Measurements from ENCODE around the gene NDUFA8.

The NDUFA8 gene

GRCh38 chr9:122202111-122202510 is 42.5 kb upstream of the NDUFA8 start:
- Histone ChIP-seq H3K36me3 (ENCODE audit: insufficient read depth, low read length) (no peaks in the 10 kb centered on the region), H3K4me2 (ENCODE audit: low read length) (no peak overlapping the region), H3K9me2 (ENCODE audit: low read depth, low read length) (no peaks in the 10 kb centered on the region), H3K9ac (ENCODE audit: low read length) (no peak overlapping the region), H3K79me2 (ENCODE audit: insufficient read depth, low read length) (no peaks in the 10 kb centered on the region), H2AFZ (ENCODE audit: low read length) (no peak overlapping the region), H3K27ac (ENCODE audit: low read depth, low read length, poor library complexity, severe bottlenecking) (no peak overlapping the region), H4K20me1 (ENCODE audit: insufficient read depth, low read length) (no peaks in the 10 kb centered on the region), H3K4me3 (ENCODE audit: low read depth, low read length, poor library complexity, severe bottlenecking) (no peak overlapping the region), H3F3A (ENCODE audit: insufficient read depth, low read length) (no peaks in the 10 kb centered on the region), H3K9me3 (ENCODE audit: low read length) (no peaks in the 10 kb centered on the region), H3K27me3 (ENCODE audit: insufficient read depth, low read length) (no peaks in the 10 kb centered on the region), H3K4me1 (ENCODE audit: insufficient read depth, low read length, severe bottlenecking) (no peaks in the 10 kb centered on the region)
- TF ChIP-seq CTCF (IDR thresholded peaks at IDR 0.05; ENCODE audit: low read length), result no peak
- no peak for TF ChIP-seq EZH2 (IDR thresholded peaks at IDR 0.05; ENCODE audit: borderline replicate concordance, low read length)

GRCh38 chr9:122201641-122202040 is 42.1 kb upstream of the NDUFA8 start:
- Histone ChIP-seq H2AFZ (ENCODE audit: low read length) (no peak overlapping the region), H3K4me2 (ENCODE audit: low read length) (no peak overlapping the region), H3K36me3 (ENCODE audit: insufficient read depth, low read length) (no peaks in the 10 kb centered on the region), H3K79me2 (ENCODE audit: insufficient read depth, low read length) (no peaks in the 10 kb centered on the region), H3K9me2 (ENCODE audit: low read depth, low read length) (no peaks in the 10 kb centered on the region), H3K9me3 (ENCODE audit: low read length) (no peaks in the 10 kb centered on the region), H3K4me3 (ENCODE audit: low read depth, low read length, poor library complexity, severe bottlenecking) (no peak overlapping the region), H3K27ac (ENCODE audit: low read depth, low read length, poor library complexity, severe bottlenecking) (no peak overlapping the region), H3K4me1 (ENCODE audit: insufficient read depth, low read length, severe bottlenecking) (no peaks in the 10 kb centered on the region), H3K9ac (ENCODE audit: low read length) (no peak overlapping the region), H3K27me3 (ENCODE audit: insufficient read depth, low read length) (no peaks in the 10 kb centered on the region), H4K20me1 (ENCODE audit: insufficient read depth, low read length) (no peaks in the 10 kb centered on the region), H3F3A (ENCODE audit: insufficient read depth, low read length) (no peaks in the 10 kb centered on the region)
- TF ChIP-seq EZH2 (IDR thresholded peaks at IDR 0.05; ENCODE audit: borderline replicate concordance, low read length) (no peak), CTCF (IDR thresholded peaks at IDR 0.05; ENCODE audit: low read length) (no peak)

GRCh38 chr9:122200960-122201595 is 41.5 kb upstream of the NDUFA8 start:
- TF ChIP-seq CTCF (IDR thresholded peaks at IDR 0.05; ENCODE audit: low read length), result no peak
- no peaks in the 10 kb centered on the region for H3K9me3 ChIP-seq (ENCODE audit: low read length)
- no peaks in the 10 kb centered on the region for H3K4me1 ChIP-seq (ENCODE audit: insufficient read depth, low read length, severe bottlenecking)
- no peaks in the 10 kb centered on the region for H3K9me2 ChIP-seq (ENCODE audit: low read depth, low read length)
- no peaks in the 10 kb centered on the region for H4K20me1 ChIP-seq (ENCODE audit: insufficient read depth, low read length)
- no peak overlapping the region for H3K4me2 ChIP-seq (ENCODE audit: low read length)
- H3K9ac ChIP-seq (ENCODE audit: low read length), result no peak overlapping the region
- no peaks in the 10 kb centered on the region for H3K79me2 ChIP-seq (ENCODE audit: insufficient read depth, low read length)
- no peaks in the 10 kb centered on the region for H3K27me3 ChIP-seq (ENCODE audit: insufficient read depth, low read length)
- no peak overlapping the region for H2AFZ ChIP-seq (ENCODE audit: low read length)
- no peak overlapping the region for H3K27ac ChIP-seq (ENCODE audit: low read depth, low read length, poor library complexity, severe bottlenecking)
- H3K4me3 ChIP-seq (ENCODE audit: low read depth, low read length, poor library complexity, severe bottlenecking), result no peak overlapping the region
- no peaks in the 10 kb centered on the region for H3K36me3 ChIP-seq (ENCODE audit: insufficient read depth, low read length)
- no peaks in the 10 kb centered on the region for H3F3A ChIP-seq (ENCODE audit: insufficient read depth, low read length)
